Smooth muscle cell (in vitro differentiated cells): ENCODE results near the gene SOBP. TPM values are rescaled to one million over a fixed set of nuclear protein-coding genes. Genes with fewer than 3 reads are reported as not detected.

Experiments
- DNase-seq: peaks from one replicate; lab custom pipeline; 2025; ENCODE audit not compliant: unreplicated experiment; lab: John Stamatoyannopoulos, UW
- H2AFZ ChIP-seq: fragments of 200-600 bp; sonication (generic); 2 replicates; pipeline ENCODE4 v1.6.0; 2016; ENCODE audit warnings: antibody characterized with exemption, low read depth, mild to moderate bottlenecking
- H3F3A ChIP-seq: fragments of 200-600 bp; sonication (generic); 2 replicates; pipeline ENCODE4 v1.6.0; 2017; ENCODE audit warnings: antibody characterized with exemption, low read depth
- H3K27ac ChIP-seq: fragments of 200-600 bp; sonication (generic); 2 replicates; pipeline ENCODE4 v1.5.1; 2016; ENCODE audit warnings: low read depth, mild to moderate bottlenecking
- H3K27me3 ChIP-seq: fragments of 200-600 bp; sonication (generic); 2 replicates; pipeline ENCODE4 v1.6.1; 2016; ENCODE audit warnings: low read depth, mild to moderate bottlenecking
- H3K36me3 ChIP-seq: fragments of 200-600 bp; sonication (generic); 2 replicates; pipeline ENCODE4 v1.5.1; 2016; ENCODE audit warnings: low read depth
- H3K4me1 ChIP-seq: fragments of 200-600 bp; sonication (generic); 2 replicates; pipeline ENCODE4 v1.5.1; 2016; ENCODE audit warnings: low read depth
- H3K4me2 ChIP-seq: fragments of 200-600 bp; sonication (generic); 2 replicates; pipeline ENCODE4 v1.6.0; 2016; ENCODE audit warnings: mild to moderate bottlenecking
- H3K4me3 ChIP-seq: fragments of 200-600 bp; sonication (generic); 2 replicates; pipeline ENCODE4 v1.5.1; 2016; ENCODE audit warnings: mild to moderate bottlenecking
- H3K79me2 ChIP-seq: fragments of 200-600 bp; sonication (generic); 2 replicates; pipeline ENCODE4 v1.6.0; 2016; ENCODE audit warnings: low read depth, mild to moderate bottlenecking
- H3K9ac ChIP-seq: fragments of 200-600 bp; sonication (generic); 2 replicates; pipeline ENCODE4 v1.6.0; 2016; ENCODE audit warnings: low read depth
- H3K9me3 ChIP-seq: fragments of 200-600 bp; sonication (generic); replicated peaks from 2 replicates; pipeline ENCODE4 v1.5.1; 2016; ENCODE audit warnings: low read depth
- H4K20me1 ChIP-seq: fragments of 200-600 bp; sonication (generic); 2 replicates; pipeline ENCODE4 v1.6.0; 2016; ENCODE audit warnings: low read depth
- CTCF ChIP-seq: fragments of 200-600 bp; sonication (generic); IDR thresholded peaks from 2 replicates; pipeline ENCODE4 v1.5.1; 2017; ENCODE audit warnings: borderline replicate concordance, mild to moderate bottlenecking, antibody characterized with exemption; ENCODE audit not compliant: insufficient read depth, poor library complexity, severe bottlenecking
- WGBS: methylation state at CpG from one replicate; pipeline ENCODE4 v1.1.7; 2016; ENCODE audit warnings: low lambda C conversion rate; 5-methylcytosine and 5-hydroxymethylcytosine counted together
- polyA plus RNA-seq: library from polyadenylated mRNA; unstranded; fragments of >200 nt; fragmentation: Nextera tagmentation; extraction: Ambion mirVana; gene quantifications from 2 replicates; pipeline ENCODE4 v1.2.1, GENCODE V29; 2016
- total RNA-seq: library from RNA; depleted of rRNA; stranded (reverse); fragments of >200 nt; gene quantifications from 2 replicates; pipeline ENCODE4 v1.2.3, GENCODE V29; 2014

SOBP gene
- total and polyA plus RNA-seq, 2 experiments from 2014 or later, result 0.67 to 4.0 TPM

- Histone ChIP-seq H3K4me1 (peaks cover 32% of the 10 kb centered on the region), H2AFZ (no peak overlapping the region), H3F3A (no peaks in the 10 kb centered on the region), H3K9me3 (no peaks in the 10 kb centered on the region), H4K20me1 (no peaks in the 10 kb centered on the region), H3K27ac (no peak overlapping the region), H3K4me2 (no peak overlapping the region), H3K36me3 (no peaks in the 10 kb centered on the region), H3K79me2 (no peaks in the 10 kb centered on the region), H3K9ac (no peak overlapping the region), H3K27me3 (no peaks in the 10 kb centered on the region), H3K4me3 (no peak overlapping the region)
- 54% methylated on average over 9 of the region's 9 CpGs for WGBS
- no peak for DNase-seq
- TF ChIP-seq CTCF, result no peak
These were observed 126.9 kb downstream of the SOBP start for GRCh38 chr6:107616775-107617174.

GRCh38 chr6:107617341-107617932, 127.5 kb downstream of the SOBP start:
- WGBS, result 96% methylated on average over 6 of the region's 6 CpGs
- Histone ChIP-seq H2AFZ (no peak overlapping the region), H3K27me3 (no peaks in the 10 kb centered on the region), H3K4me1 (peaks cover 27% of the 10 kb centered on the region), H3K36me3 (no peaks in the 10 kb centered on the region), H3K4me3 (no peak overlapping the region), H3K9ac (no peak overlapping the region), H4K20me1 (no peaks in the 10 kb centered on the region), H3K4me2 (no peak overlapping the region), H3K79me2 (no peaks in the 10 kb centered on the region), H3K27ac (no peak overlapping the region), H3K9me3 (no peaks in the 10 kb centered on the region), H3F3A (no peaks in the 10 kb centered on the region)
- no peak for DNase-seq
- TF ChIP-seq CTCF, result no peak

GRCh38 chr6:107618672-107619071, 128.8 kb downstream of the SOBP start:
- Histone ChIP-seq H2AFZ (no peak overlapping the region), H3K4me1 (peaks cover 27% of the 10 kb centered on the region), H3K27me3 (no peaks in the 10 kb centered on the region), H3K9me3 (no peaks in the 10 kb centered on the region), H3F3A (no peaks in the 10 kb centered on the region), H3K27ac (no peak overlapping the region), H3K79me2 (no peaks in the 10 kb centered on the region), H4K20me1 (no peaks in the 10 kb centered on the region), H3K4me2 (no peak overlapping the region), H3K36me3 (no peaks in the 10 kb centered on the region), H3K9ac (no peak overlapping the region), H3K4me3 (no peak overlapping the region)
- TF ChIP-seq CTCF, result no peak
- DNase-seq, result no peak
- 86% methylated on average over 9 of the region's 9 CpGs for WGBS

- H3K9me3 ChIP-seq, result no peaks in the 10 kb centered on the region
- no peak for TF ChIP-seq CTCF
- H3K4me3 ChIP-seq, result no peak overlapping the region
- no peaks in the 10 kb centered on the region for H4K20me1 ChIP-seq
- no peak overlapping the region for H3K27ac ChIP-seq
- H3K4me2 ChIP-seq, result no peak overlapping the region
- WGBS, result 88% methylated on average over 2 of the region's 2 CpGs
- H3K79me2 ChIP-seq, result no peaks in the 10 kb centered on the region
- no peak overlapping the region for H3K9ac ChIP-seq
- H3K36me3 ChIP-seq, result no peaks in the 10 kb centered on the region
- peaks cover 23% of the 10 kb centered on the region for H3K4me1 ChIP-seq
- no peak overlapping the region for H2AFZ ChIP-seq
- no peaks in the 10 kb centered on the region for H3K27me3 ChIP-seq
- DNase-seq, result no peak
- no peaks in the 10 kb centered on the region for H3F3A ChIP-seq
These were observed 130.8 kb downstream of the SOBP start for GRCh38 chr6:107620732-107621131.
